ENCODE data around the gene EWSR1.
A peak's percentile ranks its signal among the peaks of the same experiment; 100 is the strongest.
"Not testable (repeated sequence)": the region's sequence is repeated elsewhere in the genome, so short reads cannot be mapped to it uniquely, and the experiment has no call there.

Gene EWSR1

DNA sequence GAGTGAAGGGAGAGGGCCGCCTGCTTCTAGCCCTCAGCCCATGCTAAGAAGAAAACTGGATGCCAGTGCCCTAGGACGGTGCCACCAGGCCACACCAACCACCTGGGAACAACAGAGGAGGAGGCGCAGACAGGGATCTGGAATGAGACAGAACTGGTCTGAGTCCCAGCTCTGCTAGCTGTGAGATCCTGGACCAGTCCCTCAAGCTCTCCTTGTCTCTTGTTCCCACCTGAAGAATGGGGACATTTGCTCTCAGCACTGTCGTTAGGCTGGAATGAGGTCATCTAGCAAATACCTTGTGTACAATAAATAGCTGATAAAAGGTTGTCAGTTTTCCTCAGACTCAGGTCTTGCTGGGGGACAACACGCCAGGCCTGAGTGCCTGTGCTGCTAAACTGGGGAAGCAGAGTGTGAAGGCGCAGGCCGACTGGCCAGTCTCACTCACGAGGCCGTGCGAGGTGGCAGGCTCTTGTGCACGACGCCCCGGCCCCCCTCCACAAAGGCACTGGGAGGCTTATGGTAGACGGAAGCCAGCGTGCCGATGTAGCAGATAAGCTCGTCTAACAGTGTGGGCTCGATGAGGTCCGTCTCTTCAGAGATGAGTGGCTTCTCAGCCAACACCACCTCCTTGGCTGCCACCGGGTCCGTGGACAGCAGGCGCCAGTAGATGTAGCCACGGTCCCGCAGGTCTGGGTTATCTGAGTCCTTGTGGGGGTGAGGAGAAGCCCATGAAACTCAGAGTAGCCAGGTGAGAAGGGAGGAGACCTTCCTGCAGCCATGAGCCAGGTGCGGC, 73.2 kb downstream of the EWSR1 start:
- DNase-seq, result no peak

DNA sequence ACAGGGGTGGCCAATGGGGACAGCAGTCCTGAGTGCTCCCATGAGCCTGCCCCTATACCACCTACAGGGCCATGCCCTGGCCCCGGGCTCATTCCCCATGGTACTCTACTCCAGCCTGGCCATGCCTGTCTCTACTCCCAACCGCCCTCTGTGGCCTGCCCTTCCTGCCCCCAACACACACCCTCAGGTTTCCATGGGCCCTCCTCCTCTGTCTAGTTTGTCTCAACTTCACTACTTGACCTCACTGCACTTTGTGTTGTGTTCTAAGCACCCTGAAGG, 73.7 kb downstream of the EWSR1 start:
- no peak for DNase-seq

DNA sequence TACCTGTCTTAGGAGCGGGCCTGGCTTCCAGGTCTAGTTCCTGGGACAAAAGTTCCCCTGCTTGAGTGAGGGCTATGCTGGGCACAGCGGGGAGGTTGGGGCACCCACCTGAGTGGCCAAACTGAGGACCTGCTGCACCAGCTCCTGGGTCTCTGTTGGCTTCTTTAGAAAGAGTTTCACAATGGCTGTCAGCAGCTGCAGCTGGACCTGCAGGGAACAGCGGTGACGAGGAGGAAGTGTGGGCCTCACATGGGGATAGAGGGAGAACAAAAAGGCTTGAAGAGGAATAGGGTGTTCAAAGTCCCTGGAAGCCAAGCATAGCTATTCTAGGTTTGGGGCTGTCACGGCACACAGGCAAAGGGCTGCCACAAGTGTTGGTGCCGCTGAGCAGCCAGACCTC, 74.1 kb downstream of the EWSR1 start:
- DNase-seq, result no peak

DNA sequence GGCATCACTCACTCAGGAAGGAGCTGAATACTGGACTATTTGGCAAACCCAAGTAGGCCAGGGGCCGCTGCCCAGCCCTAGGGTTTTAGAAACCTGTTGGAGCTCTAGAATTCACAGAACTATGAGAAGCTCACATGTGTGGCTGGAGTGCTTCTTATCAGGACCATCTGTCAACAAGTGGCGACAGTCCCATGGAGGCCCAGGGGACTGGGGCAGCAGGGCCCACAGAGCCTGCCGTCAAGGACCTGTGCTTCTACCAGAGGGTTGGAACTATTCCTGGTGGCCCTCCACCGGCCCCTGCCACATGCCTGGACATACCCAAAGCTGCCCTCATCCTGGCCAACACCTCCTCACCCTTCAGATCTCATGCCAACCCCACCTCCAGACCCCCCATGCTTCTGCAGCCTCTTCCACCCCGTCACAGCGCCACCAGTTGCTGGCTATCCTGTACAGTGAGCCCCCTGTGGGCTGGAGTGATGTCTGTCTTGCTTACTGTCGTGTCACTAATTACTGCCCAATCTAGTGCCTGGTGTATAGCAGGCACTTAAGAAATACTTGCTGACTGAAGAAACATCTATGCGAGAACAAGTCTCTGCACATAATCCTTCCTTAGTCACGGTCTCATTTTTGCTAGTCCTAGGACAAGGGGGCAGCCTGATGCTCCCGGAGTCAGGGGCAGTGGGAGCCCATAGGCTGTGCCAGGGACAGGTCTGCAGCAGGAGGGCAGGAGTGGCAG, 74.7 kb downstream of the EWSR1 start:
- no peak for DNase-seq

DNA sequence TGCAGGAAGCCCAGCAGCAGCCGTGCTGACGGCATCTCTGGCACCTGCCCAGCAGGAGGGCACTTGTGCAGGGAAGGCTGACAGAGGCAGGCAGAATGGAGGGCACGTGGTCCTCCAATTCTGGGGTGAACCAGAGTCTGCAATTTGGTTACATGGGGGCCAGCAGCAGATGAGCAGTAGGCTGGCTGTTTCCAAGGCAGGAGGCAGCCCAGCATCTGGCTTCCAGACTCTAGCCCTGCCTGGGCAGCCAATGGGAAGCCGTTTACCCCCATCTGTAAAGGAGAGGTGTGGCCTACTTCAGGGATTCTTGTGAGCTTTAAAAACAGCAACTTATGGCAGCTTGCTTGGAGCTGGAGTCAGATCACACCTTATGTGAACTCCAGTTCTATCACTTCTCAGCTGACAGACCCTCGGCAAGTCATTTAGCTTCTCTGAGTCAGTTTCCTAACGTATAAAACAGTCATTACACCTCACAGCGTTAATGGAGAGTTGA, 75.3 kb downstream of the EWSR1 start:
- DNase-seq, result no peak

DNA sequence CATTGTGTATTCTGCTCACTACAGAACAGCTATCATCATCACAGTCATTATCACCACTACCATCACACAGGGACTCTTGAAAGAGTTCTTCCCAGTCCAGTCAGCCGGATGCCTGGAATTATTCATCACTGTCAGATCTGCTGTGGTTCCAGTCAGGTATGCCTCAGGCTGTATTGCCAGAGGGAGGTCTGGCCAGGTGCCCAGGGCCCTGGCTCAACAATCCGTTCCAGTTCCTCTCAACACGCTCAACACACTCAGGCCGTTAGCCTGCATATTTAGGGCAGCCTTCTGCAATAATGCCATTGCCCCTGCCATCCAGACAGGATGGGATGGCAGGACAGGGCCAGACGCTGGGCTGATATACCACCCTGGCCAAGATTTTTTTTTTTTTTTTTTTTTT, 76.1 kb downstream of the EWSR1 start:
- DNase-seq, result no peak

DNA sequence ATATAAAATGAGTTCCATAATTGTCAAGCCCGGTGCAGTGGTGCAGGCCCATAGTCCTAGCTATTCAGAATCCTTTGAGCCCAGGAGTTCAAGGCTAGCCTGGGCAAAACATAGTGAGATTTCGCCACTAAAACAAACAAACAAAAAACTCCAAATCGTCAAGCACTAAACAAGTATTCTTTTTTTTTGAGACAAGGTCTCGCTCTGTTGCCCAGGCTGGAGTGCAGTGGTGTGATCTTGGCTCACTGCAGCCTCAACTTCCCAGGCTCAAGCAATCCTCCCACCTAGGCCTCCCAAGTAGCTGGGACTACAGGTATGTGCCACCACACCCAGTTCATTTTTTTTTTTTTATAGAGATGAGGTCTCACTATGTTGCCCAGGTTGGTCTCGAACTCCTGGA, 76.8 kb downstream of the EWSR1 start:
- not testable (repeated sequence) for DNase-seq

DNA sequence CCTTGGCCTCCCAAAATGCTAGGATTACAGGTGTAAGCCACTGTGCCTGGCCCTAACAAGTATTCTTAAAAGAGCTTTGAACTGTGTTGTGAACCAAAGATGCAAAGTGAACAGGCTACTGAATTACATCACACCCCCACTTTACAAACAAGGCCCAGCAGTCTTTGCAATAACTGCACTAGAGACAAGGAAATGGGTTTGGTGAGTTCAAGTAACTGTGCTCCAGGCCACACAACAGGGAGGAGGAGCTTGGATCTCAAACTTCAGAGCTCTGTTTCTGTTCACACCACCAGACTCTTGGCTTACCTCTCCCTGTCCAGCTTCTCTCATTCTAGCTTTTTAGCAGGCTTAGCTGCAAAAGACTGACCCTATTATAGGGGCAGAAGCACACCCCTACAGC, 77.9 kb downstream of the EWSR1 start:
- no peak for DNase-seq

DNA sequence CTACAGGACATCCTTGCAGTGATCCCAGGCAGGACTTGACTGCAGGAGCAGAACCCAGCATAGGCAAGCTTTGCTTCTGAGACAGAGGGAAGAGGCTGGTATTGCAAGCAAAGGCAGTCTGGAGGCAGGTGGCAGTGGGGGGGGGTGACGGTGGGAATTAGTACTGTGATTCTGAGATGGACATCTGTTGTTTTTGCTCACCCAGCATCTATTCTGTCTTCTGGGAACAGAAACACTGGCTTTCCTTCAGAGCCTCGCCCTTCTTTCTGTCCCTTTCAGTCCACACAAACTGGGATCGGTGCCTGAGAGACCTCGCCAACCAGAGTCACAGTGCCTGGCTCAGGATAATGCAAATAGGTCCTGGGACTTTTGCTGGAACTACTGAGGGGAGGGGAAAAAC, 78.6 kb downstream of the EWSR1 start:
- DNase-seq, result peak in 1 of 2 experiments; percentile 2

DNA sequence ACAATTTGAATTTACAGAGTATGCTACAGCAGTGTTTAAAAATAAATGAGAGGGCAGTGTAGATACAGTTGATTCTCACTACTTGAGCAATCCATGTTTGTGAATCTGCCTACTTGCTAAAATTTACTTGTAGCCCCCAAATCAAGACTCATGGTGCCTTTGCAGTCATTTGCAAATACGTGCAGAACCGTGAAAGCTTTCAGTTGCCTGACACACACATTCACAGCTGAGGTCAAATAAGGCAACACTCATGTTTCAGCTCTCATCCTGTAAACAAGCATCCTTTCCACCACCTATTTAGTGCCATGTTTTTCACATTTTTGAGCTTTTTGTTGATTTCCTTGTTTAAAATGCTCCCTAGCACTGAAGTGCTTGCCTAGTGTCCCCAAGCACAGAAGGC, 80.0 kb downstream of the EWSR1 start:
- DNase-seq, result no peak

DNA sequence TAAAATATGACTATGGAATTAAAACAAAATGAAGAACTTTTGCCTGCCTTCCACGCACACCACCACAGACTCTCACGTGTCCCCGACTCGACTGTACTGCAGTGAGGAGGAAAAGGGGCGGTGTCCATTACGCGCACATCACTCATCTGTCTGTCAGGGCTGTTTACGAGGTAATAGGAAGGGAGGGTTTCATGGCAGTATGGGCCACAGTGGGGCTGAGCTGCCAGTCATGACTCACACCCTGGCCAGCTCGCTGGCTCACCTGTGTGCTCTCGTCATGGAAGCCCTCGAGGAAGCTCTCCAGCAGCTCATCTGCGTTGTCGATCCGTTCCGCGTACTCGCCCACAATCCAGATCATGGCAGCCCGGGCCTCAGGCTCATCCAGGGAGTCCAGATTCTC, 80.9 kb downstream of the EWSR1 start:
- DNase-seq, result no peak

Data from NCI-H526 (cell line).